HG02938 (cell line): ENCODE results near the gene GRAMD2A.
A peak's percentile ranks its signal among the peaks of the same experiment; 100 is the strongest.

Experiments used
- ATAC-seq: cut with Tn5 transposase; IDR thresholded peaks from one replicate; pipeline ENCODE4 v1.9.1; 2021; ENCODE audit warnings: mild to moderate bottlenecking, moderate library complexity; ENCODE audit not compliant: unreplicated experiment

GRAMD2A gene

GRCh38 chr15:72169236-72169920 lies 28.2 kb downstream of the GRAMD2A start:
- no peak for ATAC-seq

GRCh38 chr15:72168808-72169190 lies 28.8 kb downstream of the GRAMD2A start:
- no peak for ATAC-seq

GRCh38 chr15:72168131-72168807 lies 29.3 kb downstream of the GRAMD2A start:
- no peak for ATAC-seq

GRCh38 chr15:72167445-72167844 lies 30.1 kb downstream of the GRAMD2A start:
- no peak for ATAC-seq

- no peak for ATAC-seq
These were observed 30.7 kb downstream of the GRAMD2A start for GRCh38 chr15:72166716-72167417.

- no peak for ATAC-seq
These were observed 33.9 kb downstream of the GRAMD2A start for GRCh38 chr15:72163719-72164118.

GRCh38 chr15:72162569-72162968 lies 35.0 kb downstream of the GRAMD2A start:
- no peak for ATAC-seq

GRCh38 chr15:72161361-72162132 lies 36.0 kb downstream of the GRAMD2A start:
- ATAC-seq, result no peak

- no peak for ATAC-seq
These were observed 36.8 kb downstream of the GRAMD2A start for GRCh38 chr15:72160696-72161245.

GRCh38 chr15:72156928-72157327 lies 40.7 kb downstream of the GRAMD2A start:
- ATAC-seq, result no peak

- ATAC-seq, result peak; percentile 80
These were observed 41.7 kb downstream of the GRAMD2A start for GRCh38 chr15:72155635-72156616.

- no peak for ATAC-seq
These were observed 42.5 kb downstream of the GRAMD2A start for GRCh38 chr15:72155003-72155621.

GRCh38 chr15:72154316-72154715 lies 43.3 kb downstream of the GRAMD2A start:
- no peak for ATAC-seq

GRCh38 chr15:72153269-72154000 lies 44.2 kb downstream of the GRAMD2A start:
- no peak for ATAC-seq

- ATAC-seq, result no peak
These were observed 50.2 kb downstream of the GRAMD2A start for GRCh38 chr15:72147418-72147817.

- no peak for ATAC-seq
These were observed 50.7 kb downstream of the GRAMD2A start for GRCh38 chr15:72146934-72147333.

GRCh38 chr15:72146221-72146620 lies 51.4 kb downstream of the GRAMD2A start:
- no peak for ATAC-seq
